Testis (tissue), 3 donors: ENCODE measurements around the gene ZNF503. TPM values are rescaled to one million over a fixed set of nuclear protein-coding genes. Genes with fewer than 3 reads are reported as not detected.

ENCODE experiments used
- DNase-seq: peaks from one replicate; pipeline ENCODE4 v3.0.0-alpha.2; 2019
- H3K27ac ChIP-seq, 2 donors: fragments of 200-600 bp; sonication (generic); one replicate each; pipeline ENCODE4 v1.5.1; 2019
- H3K27me3 ChIP-seq: fragments of 200-600 bp; sonication (generic); one replicate; pipeline ENCODE4 v1.5.1; 2019
- H3K36me3 ChIP-seq: fragments of 200-600 bp; sonication (generic); one replicate; pipeline ENCODE4 v1.5.1; 2017; ENCODE audit warnings: low read depth; ENCODE audit errors: missing control alignments
- H3K4me1 ChIP-seq: fragments of 200-600 bp; sonication (generic); one replicate; pipeline ENCODE4 v1.5.1; 2019
- H3K4me3 ChIP-seq, 2 donors: fragments of 200-600 bp; sonication (generic); one replicate each; pipeline ENCODE4 v1.5.1; 2017 to 2019
- H3K9me3 ChIP-seq: fragments of 200-600 bp; sonication (generic); one replicate; pipeline ENCODE4 v1.5.1; 2017
- CTCF ChIP-seq, 3 experiments: fragments of 450-650 bp in 2 of 3; fragments of 200-600 bp in 1 of 3; sonication (generic) in 1 of 3; IDR thresholded peaks; one replicate each; pipeline ENCODE4 v1.5.1; 2016 to 2019; ENCODE audit warnings: antibody characterized with exemption in 3 of 3, mild to moderate bottlenecking in 2 of 3, moderate library complexity in 1 of 3
- POLR2A ChIP-seq: fragments of 450-650 bp; IDR thresholded peaks from one replicate; pipeline ENCODE4 v1.6.1; 2017; ENCODE audit warnings: antibody characterized with exemption, mild to moderate bottlenecking, moderate library complexity
- WGBS, 2 donors: methylation state at CpG; one replicate each; pipeline ENCODE4 v1.1.5; 2018; 5-methylcytosine and 5-hydroxymethylcytosine counted together
- intact Hi-C: fragments of 100-400 bp; cut with DNase I; formaldehyde crosslinking; loops from one replicate; pipeline ENCODE4 v1.15.1; 2023; ENCODE audit warnings: low total_unique reads
- polyA plus RNA-seq: library from polyadenylated mRNA; stranded (reverse); fragments of 350-450 nt; fragmentation: Illumina TruSeq; extraction: RNeasy Lipid Tissue Mini Kit (QIAGEN cat#74804); gene quantifications from one replicate; pipeline ENCODE4 v1.2.3, GENCODE V29; 2014; ENCODE audit warnings: low read depth, low replicate concordance; ENCODE audit not compliant: insufficient read depth
- total RNA-seq, 2 donors: library from RNA; depleted of rRNA; stranded (reverse); fragments of >200 nt; gene quantifications; one replicate each; pipeline ENCODE4 v1.2.3, GENCODE V29; 2016

ZNF503 gene
- total and polyA plus RNA-seq, 3 donors from 2014 or later: 7.0 to 9.8 (median 8.0) TPM

- intact Hi-C loops: no loop called here
- H3K4me3 ChIP-seq: no peak overlapping the region
- no peak overlapping the region for H3K27ac ChIP-seq
- no peaks in the 10 kb centered on the region for H3K36me3 ChIP-seq
- H3K9me3 ChIP-seq: no peaks in the 10 kb centered on the region
- H3K4me1 ChIP-seq: peaks cover 29% of the 10 kb centered on the region
- TF ChIP-seq CTCF (IDR thresholded peaks at IDR 0.05) (no peak), POLR2A (no peak)
- no peak for DNase-seq
- H3K27me3 ChIP-seq: no peaks in the 10 kb centered on the region
- 54 to 67% methylated on average over 5 of the region's 5 CpGs for WGBS, 2 donors
Measured at GRCh38 chr10:75432763-75433162, 31.2 kb upstream of the ZNF503 start.

- intact Hi-C loops: no loop called here
- H3K9me3 ChIP-seq: no peaks in the 10 kb centered on the region
- 42 to 55% methylated on average over 5 of the region's 5 CpGs for WGBS, 2 donors
- H3K36me3 ChIP-seq: no peaks in the 10 kb centered on the region
- H3K4me1 ChIP-seq: peaks cover 29% of the 10 kb centered on the region
- H3K4me3 ChIP-seq: peak overlapping the region; percentile 73 to 77
- no peak for DNase-seq
- no peak for TF ChIP-seq CTCF (IDR thresholded peaks at IDR 0.05)
- TF ChIP-seq POLR2A: no peak
- H3K27me3 ChIP-seq: no peaks in the 10 kb centered on the region
- no peak overlapping the region for H3K27ac ChIP-seq
Measured at GRCh38 chr10:75432176-75432575, 30.6 kb upstream of the ZNF503 start.

GRCh38 chr10:75431180-75432111 lies 29.9 kb upstream of the ZNF503 start, which contains the start of gene LRMDA:
LRMDA (plus strand) TSS chr10:75431624.
- peaks cover 29% of the 10 kb centered on the region for H3K4me1 ChIP-seq
- 4% methylated on average over 19 to 78 of the region's 82 CpGs for WGBS, 2 donors

GRCh38 chr10:75430000-75430763 lies 28.6 kb upstream of the ZNF503 start:
- 30 to 38% methylated on average over 8 to 9 of the region's 9 CpGs for WGBS, 2 donors
- no peaks in the 10 kb centered on the region for H3K27me3 ChIP-seq
- TF ChIP-seq POLR2A (no peak), CTCF (IDR thresholded peaks at IDR 0.05) (no peak)
- no peaks in the 10 kb centered on the region for H3K36me3 ChIP-seq
- H3K4me3 ChIP-seq: no peak overlapping the region
- peaks cover 29% of the 10 kb centered on the region for H3K4me1 ChIP-seq
- DNase-seq: peak; percentile 47
- intact Hi-C loops: no loop called here
- peak overlapping the region; percentile 65 to 77 for H3K27ac ChIP-seq
- no peaks in the 10 kb centered on the region for H3K9me3 ChIP-seq

More at GRCh38 chr10:75431180-75432111, 29.9 kb upstream of the ZNF503 start, which contains the start of gene LRMDA:
- Histone ChIP-seq H3K9me3 (no peaks in the 10 kb centered on the region), H3K4me3 (peak within 1 kb of the TSS; percentile 73 to 77), H3K36me3 (no peaks in the 10 kb centered on the region), H3K27me3 (no peaks in the 10 kb centered on the region), H3K27ac (peak within 1 kb of the TSS; percentile 65 to 77)
- no peak for TF ChIP-seq POLR2A
- TF ChIP-seq CTCF (IDR thresholded peaks at IDR 0.05): no peak
- DNase-seq: peak; percentile 66
- intact Hi-C loops: no loop called here
